GM23338 (cell line): Measurements from ENCODE around the gene FCHO2.

Experiments
- CTCF ChIP-seq, 2 experiments: fragments of 200-600 bp in 1 of 2; sonication (generic) in 1 of 2; conservative IDR thresholded peaks; 2 replicates each; pipeline versions ENCODE4 v1.5.1 to v1.6.1; 2016 to 2017; ENCODE audit warnings: antibody characterized with exemption in 2 of 2, low read depth in 2 of 2, mild to moderate bottlenecking in 2 of 2, moderate library complexity in 1 of 2
- EZH2phosphoT487 ChIP-seq: fragments of 200-600 bp; sonication (generic); IDR thresholded peaks from one replicate; pipeline ENCODE4 v1.8.1; 2018; ENCODE audit warnings: antibody characterized with exemption; ENCODE audit not compliant: unreplicated experiment
- POLR2AphosphoS5 ChIP-seq: IDR thresholded peaks from 2 replicates; pipeline ENCODE4 v1.6.1; 2016; ENCODE audit warnings: antibody characterized with exemption, low read depth
- REST ChIP-seq: IDR thresholded peaks from one replicate; pipeline ENCODE4 v1.6.1; 2018; ENCODE audit warnings: antibody characterized with exemption; ENCODE audit not compliant: unreplicated experiment

- TF ChIP-seq CTCF (conservative IDR thresholded peaks at IDR 0.05; ENCODE audit: low read depth in 2 of 2): no peak
- TF ChIP-seq POLR2AphosphoS5: no peak
- TF ChIP-seq REST: no peak
- no peak for TF ChIP-seq EZH2phosphoT487
Measured at GRCh38 chr5:72999916-73000315, 44.1 kb downstream of the FCHO2 start.
